Keratinocyte (primary cell): ENCODE results near the gene ATP13A1.

Experiments used
- EZH2 ChIP-seq: IDR thresholded peaks from one replicate; pipeline ENCODE4 v1.6.1; 2012; ENCODE audit warnings: inconsistent platforms, mild to moderate bottlenecking, low read length, moderate library complexity
- TF ChIP-seq, protein P1 (sequence below), 3 experiments: IDR thresholded peaks in 1 of 3; conservative IDR thresholded peaks in 1 of 3; optimal IDR thresholded peaks in 1 of 3; 2 replicates in 2 of 3; 3 replicates in 1 of 3; pipeline versions ENCODE3 to v1.5.1; 2011; ENCODE audit warnings: low read length in 3 of 3, mild to moderate bottlenecking in 3 of 3, moderate library complexity in 2 of 3, control low read depth in 1 of 3, inconsistent platforms in 1 of 3; ENCODE audit not compliant: insufficient read depth in 2 of 3; ENCODE audit errors: extremely low read depth in 1 of 3

DNA sequence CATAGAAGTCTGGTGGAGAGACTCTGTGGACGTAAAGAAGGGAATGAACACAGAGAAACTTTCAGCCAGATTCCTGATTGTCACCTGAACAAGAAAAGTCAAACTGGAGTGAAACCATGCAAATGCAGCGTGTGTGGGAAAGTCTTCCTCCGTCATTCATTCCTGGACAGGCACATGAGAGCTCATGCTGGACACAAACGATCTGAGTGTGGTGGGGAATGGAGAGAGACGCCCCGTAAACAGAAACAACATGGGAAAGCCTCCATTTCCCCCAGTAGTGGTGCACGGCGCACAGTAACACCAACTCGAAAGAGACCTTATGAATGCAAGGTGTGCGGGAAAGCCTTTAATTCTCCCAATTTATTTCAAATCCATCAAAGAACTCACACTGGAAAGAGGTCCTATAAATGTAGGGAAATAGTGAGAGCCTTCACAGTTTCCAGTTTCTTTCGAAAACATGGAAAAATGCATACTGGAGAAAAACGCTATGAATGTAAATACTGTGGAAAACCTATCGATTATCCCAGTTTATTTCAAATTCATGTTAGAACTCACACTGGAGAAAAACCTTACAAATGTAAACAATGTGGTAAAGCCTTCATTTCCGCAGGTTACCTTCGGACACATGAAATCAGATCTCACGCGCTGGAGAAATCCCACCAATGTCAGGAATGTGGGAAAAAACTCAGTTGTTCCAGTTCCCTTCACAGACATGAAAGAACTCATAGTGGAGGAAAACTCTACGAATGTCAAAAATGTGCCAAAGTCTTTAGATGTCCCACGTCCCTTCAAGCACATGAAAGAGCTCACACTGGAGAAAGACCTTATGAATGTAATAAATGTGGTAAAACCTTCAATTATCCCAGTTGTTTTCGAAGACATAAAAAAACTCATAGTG, 15.9 kb upstream of the ATP13A1 start:
- TF ChIP-seq, protein P1, sequence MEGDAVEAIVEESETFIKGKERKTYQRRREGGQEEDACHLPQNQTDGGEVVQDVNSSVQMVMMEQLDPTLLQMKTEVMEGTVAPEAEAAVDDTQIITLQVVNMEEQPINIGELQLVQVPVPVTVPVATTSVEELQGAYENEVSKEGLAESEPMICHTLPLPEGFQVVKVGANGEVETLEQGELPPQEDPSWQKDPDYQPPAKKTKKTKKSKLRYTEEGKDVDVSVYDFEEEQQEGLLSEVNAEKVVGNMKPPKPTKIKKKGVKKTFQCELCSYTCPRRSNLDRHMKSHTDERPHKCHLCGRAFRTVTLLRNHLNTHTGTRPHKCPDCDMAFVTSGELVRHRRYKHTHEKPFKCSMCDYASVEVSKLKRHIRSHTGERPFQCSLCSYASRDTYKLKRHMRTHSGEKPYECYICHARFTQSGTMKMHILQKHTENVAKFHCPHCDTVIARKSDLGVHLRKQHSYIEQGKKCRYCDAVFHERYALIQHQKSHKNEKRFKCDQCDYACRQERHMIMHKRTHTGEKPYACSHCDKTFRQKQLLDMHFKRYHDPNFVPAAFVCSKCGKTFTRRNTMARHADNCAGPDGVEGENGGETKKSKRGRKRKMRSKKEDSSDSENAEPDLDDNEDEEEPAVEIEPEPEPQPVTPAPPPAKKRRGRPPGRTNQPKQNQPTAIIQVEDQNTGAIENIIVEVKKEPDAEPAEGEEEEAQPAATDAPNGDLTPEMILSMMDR (optimal IDR thresholded peaks at IDR 0.05 in 1 of 3, IDR thresholded peaks at IDR 0.05 in 1 of 3, conservative IDR thresholded peaks at IDR 0.05 in 1 of 3; ENCODE audit: extremely low read depth in 1 of 3, insufficient read depth in 2 of 3, low read length in 3 of 3): no peak
- TF ChIP-seq EZH2: no peak
